ENCODE data around the gene TTC8.

TTC8 gene

DNA sequence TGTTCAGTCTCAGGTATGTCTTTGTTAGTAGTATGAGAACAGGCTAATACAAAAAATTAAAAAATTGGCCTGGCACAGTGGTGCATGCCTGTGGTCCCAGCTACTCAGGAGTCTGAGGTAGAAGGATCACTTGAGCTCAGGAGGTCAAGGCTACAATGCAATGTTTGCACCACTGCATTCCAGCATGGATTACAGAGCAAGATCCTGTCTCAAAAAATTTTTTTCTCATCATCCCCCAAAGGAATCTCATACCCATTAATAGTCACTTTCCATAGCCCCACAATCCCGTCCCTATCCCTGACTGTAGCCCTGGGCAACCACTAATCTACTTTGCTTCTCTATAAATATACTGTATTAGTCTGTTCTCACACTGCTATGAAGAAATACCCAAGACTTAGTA, 57.8 kb downstream of the TTC8 start:
- no peak overlapping the region for H3K27ac ChIP-seq (replicated peaks; ENCODE audit: low read length)
- H3K9me3 ChIP-seq (replicated peaks in 1 of 2; ENCODE audit: control insufficient read depth in 2 of 2, insufficient read depth in 1 of 2, low read depth in 1 of 2, low read length in 2 of 2) = peaks cover 2 to 12% of the 10 kb centered on the region in 2 donors
- no peak overlapping the region for H3K18ac ChIP-seq (ENCODE audit: low read length)
- H4K91ac ChIP-seq (ENCODE audit: low read depth, low read length, poor library complexity) = no peak overlapping the region
- H3K4me2 ChIP-seq (ENCODE audit: insufficient read depth, low read length, poor library complexity, severe bottlenecking) = no peak overlapping the region
- no peak overlapping the region for H2BK5ac ChIP-seq (ENCODE audit: low read length)
- no peak overlapping the region for H4K8ac ChIP-seq (ENCODE audit: low read depth, low read length)
- H2BK12ac ChIP-seq (ENCODE audit: low read length) = no peak overlapping the region
- H3K4me1 ChIP-seq (ENCODE audit: control insufficient read depth in 2 of 2, insufficient read depth in 1 of 2, low read depth in 1 of 2, low read length in 2 of 2) = no peaks in the 10 kb centered on the region
- no peak overlapping the region for H2AK5ac ChIP-seq (ENCODE audit: low read depth, low read length)
- no peak overlapping the region for H3K14ac ChIP-seq (ENCODE audit: low read length)
- DNase-seq (ENCODE audit: low spot score) = no peak
- H2BK15ac ChIP-seq (ENCODE audit: low read length) = no peak overlapping the region
- no CpG with 5 or more reads among the region's 1 CpG for WGBS, 2 donors (ENCODE audit: extremely low coverage in 2 of 2, insufficient read length in 2 of 2, insufficient replicate concordance in 1 of 2)
- H3K36me3 ChIP-seq (replicated peaks in 1 of 2; ENCODE audit: control insufficient read depth in 2 of 2, insufficient read depth in 2 of 2, low read length in 2 of 2) = peaks cover 0 to 20% of the 10 kb centered on the region in 2 donors
- no peak overlapping the region for H3K4me3 ChIP-seq (ENCODE audit: low read length in 2 of 2)
- no peak overlapping the region for H3K23ac ChIP-seq (ENCODE audit: low read depth, low read length, poor library complexity)
- no peaks in the 10 kb centered on the region for H3K79me1 ChIP-seq (ENCODE audit: low read depth, low read length)
- no peak overlapping the region for H2BK120ac ChIP-seq (ENCODE audit: low read depth, low read length)
- no peak overlapping the region for H3K4ac ChIP-seq (ENCODE audit: low read length)
- H3K27me3 ChIP-seq (ENCODE audit: control insufficient read depth in 3 of 3, insufficient read depth in 3 of 3, low read depth in 1 of 3, low read length in 3 of 3) = no peaks in the 10 kb centered on the region
- H2AFZ ChIP-seq (ENCODE audit: low read length) = no peak overlapping the region
- no peak overlapping the region for H3K9ac ChIP-seq (ENCODE audit: low read depth, low read length, poor library complexity)

GRCh38 chr14:88895116-88895515, 70.7 kb downstream of the TTC8 start:
- H3K36me3 ChIP-seq (replicated peaks in 1 of 2; ENCODE audit: control insufficient read depth in 2 of 2, insufficient read depth in 2 of 2, low read length in 2 of 2) = no peaks in the 10 kb centered on the region
- H3K4me2 ChIP-seq (ENCODE audit: insufficient read depth, low read length, poor library complexity, severe bottlenecking) = no peak overlapping the region
- no peak overlapping the region for H4K8ac ChIP-seq (ENCODE audit: low read depth, low read length)
- no peak overlapping the region for H2BK12ac ChIP-seq (ENCODE audit: low read length)
- WGBS, 2 donors (ENCODE audit: extremely low coverage in 2 of 2, insufficient read length in 2 of 2, insufficient replicate concordance in 1 of 2) = 100% methylated on average over 2 of the region's 4 CpGs; no CpG with 5 or more reads in 1 of the 2 donors
- H2BK120ac ChIP-seq (ENCODE audit: low read depth, low read length) = no peak overlapping the region
- H2AK5ac ChIP-seq (ENCODE audit: low read depth, low read length) = no peak overlapping the region
- no peak overlapping the region for H3K4ac ChIP-seq (ENCODE audit: low read length)
- no peak overlapping the region for H2AFZ ChIP-seq (ENCODE audit: low read length)
- H3K79me1 ChIP-seq (ENCODE audit: low read depth, low read length) = no peaks in the 10 kb centered on the region
- H3K4me1 ChIP-seq (ENCODE audit: control insufficient read depth in 2 of 2, insufficient read depth in 1 of 2, low read depth in 1 of 2, low read length in 2 of 2) = no peaks in the 10 kb centered on the region
- no peak overlapping the region for H3K27ac ChIP-seq (replicated peaks; ENCODE audit: low read length)
- no peaks in the 10 kb centered on the region for H3K9me3 ChIP-seq (replicated peaks in 1 of 2; ENCODE audit: control insufficient read depth in 2 of 2, insufficient read depth in 1 of 2, low read depth in 1 of 2, low read length in 2 of 2)
- no peak overlapping the region for H2BK15ac ChIP-seq (ENCODE audit: low read length)
- no peak overlapping the region for H3K9ac ChIP-seq (ENCODE audit: low read depth, low read length, poor library complexity)
- no peak overlapping the region for H4K91ac ChIP-seq (ENCODE audit: low read depth, low read length, poor library complexity)
- no peak overlapping the region for H3K23ac ChIP-seq (ENCODE audit: low read depth, low read length, poor library complexity)
- H3K4me3 ChIP-seq (ENCODE audit: low read length in 2 of 2) = no peak overlapping the region
- no peak for DNase-seq (ENCODE audit: low spot score)
- no peak overlapping the region for H3K14ac ChIP-seq (ENCODE audit: low read length)
- H3K18ac ChIP-seq (ENCODE audit: low read length) = no peak overlapping the region
- no peak overlapping the region for H2BK5ac ChIP-seq (ENCODE audit: low read length)
- no peaks in the 10 kb centered on the region for H3K27me3 ChIP-seq (ENCODE audit: control insufficient read depth in 3 of 3, insufficient read depth in 3 of 3, low read depth in 1 of 3, low read length in 3 of 3)

- Histone ChIP-seq H3K4me2 (ENCODE audit: insufficient read depth, low read length, poor library complexity, severe bottlenecking) (no peak overlapping the region), H3K79me1 (ENCODE audit: low read depth, low read length) (no peaks in the 10 kb centered on the region), H3K14ac (ENCODE audit: low read length) (no peak overlapping the region), H3K9ac (ENCODE audit: low read depth, low read length, poor library complexity) (no peak overlapping the region), H2AK5ac (ENCODE audit: low read depth, low read length) (no peak overlapping the region), H3K27ac (replicated peaks; ENCODE audit: low read length) (no peak overlapping the region), H3K36me3 (replicated peaks in 1 of 2; ENCODE audit: control insufficient read depth in 2 of 2, insufficient read depth in 2 of 2, low read length in 2 of 2) (no peaks in the 10 kb centered on the region), H2BK120ac (ENCODE audit: low read depth, low read length) (no peak overlapping the region), H2BK15ac (ENCODE audit: low read length) (no peak overlapping the region), H2BK12ac (ENCODE audit: low read length) (no peak overlapping the region), H4K8ac (ENCODE audit: low read depth, low read length) (no peak overlapping the region), H3K4me1 (ENCODE audit: control insufficient read depth in 2 of 2, insufficient read depth in 1 of 2, low read depth in 1 of 2, low read length in 2 of 2) (no peaks in the 10 kb centered on the region), H3K9me3 (replicated peaks in 1 of 2; ENCODE audit: control insufficient read depth in 2 of 2, insufficient read depth in 1 of 2, low read depth in 1 of 2, low read length in 2 of 2) (no peaks in the 10 kb centered on the region), H2AFZ (ENCODE audit: low read length) (no peak overlapping the region), H4K91ac (ENCODE audit: low read depth, low read length, poor library complexity) (no peak overlapping the region), H3K4ac (ENCODE audit: low read length) (no peak overlapping the region), H2BK5ac (ENCODE audit: low read length) (no peak overlapping the region), H3K23ac (ENCODE audit: low read depth, low read length, poor library complexity) (no peak overlapping the region), H3K27me3 (ENCODE audit: control insufficient read depth in 3 of 3, insufficient read depth in 3 of 3, low read depth in 1 of 3, low read length in 3 of 3) (peaks cover 0 to 3% (median 0%) of the 10 kb centered on the region in 3 experiments), H3K4me3 (ENCODE audit: low read length in 2 of 2) (no peak overlapping the region), H3K18ac (ENCODE audit: low read length) (no peak overlapping the region)
- DNase-seq (ENCODE audit: low spot score) = no peak
- WGBS, 2 donors (ENCODE audit: extremely low coverage in 2 of 2, insufficient read length in 2 of 2, insufficient replicate concordance in 1 of 2) = no CpG with 5 or more reads among the region's 4 CpGs
Observed at GRCh38 chr14:88901189-88901588, 76.7 kb downstream of the TTC8 start.

GRCh38 chr14:88901991-88902390, 77.5 kb downstream of the TTC8 start:
- H3K23ac ChIP-seq (ENCODE audit: low read depth, low read length, poor library complexity) = no peak overlapping the region
- H3K4me1 ChIP-seq (ENCODE audit: control insufficient read depth in 2 of 2, insufficient read depth in 1 of 2, low read depth in 1 of 2, low read length in 2 of 2) = no peaks in the 10 kb centered on the region
- H2BK12ac ChIP-seq (ENCODE audit: low read length) = no peak overlapping the region
- H3K18ac ChIP-seq (ENCODE audit: low read length) = no peak overlapping the region
- H3K79me1 ChIP-seq (ENCODE audit: low read depth, low read length) = no peaks in the 10 kb centered on the region
- whole genome bisulfite sequencing, 2 donors (ENCODE audit: extremely low coverage in 2 of 2, insufficient read length in 2 of 2, insufficient replicate concordance in 1 of 2) = no CpG with 5 or more reads among the region's 3 CpGs
- H4K8ac ChIP-seq (ENCODE audit: low read depth, low read length) = no peak overlapping the region
- no peak overlapping the region for H3K9ac ChIP-seq (ENCODE audit: low read depth, low read length, poor library complexity)
- no peak overlapping the region for H2BK15ac ChIP-seq (ENCODE audit: low read length)
- H2AFZ ChIP-seq (ENCODE audit: low read length) = no peak overlapping the region
- H2BK120ac ChIP-seq (ENCODE audit: low read depth, low read length) = no peak overlapping the region
- no peak overlapping the region for H3K4ac ChIP-seq (ENCODE audit: low read length)
- no peak overlapping the region for H3K4me3 ChIP-seq (ENCODE audit: low read length in 2 of 2)
- H3K27ac ChIP-seq (replicated peaks; ENCODE audit: low read length) = no peak overlapping the region
- no peak overlapping the region for H3K4me2 ChIP-seq (ENCODE audit: insufficient read depth, low read length, poor library complexity, severe bottlenecking)
- no peak overlapping the region for H2AK5ac ChIP-seq (ENCODE audit: low read depth, low read length)
- DNase-seq (ENCODE audit: low spot score) = no peak
- H3K36me3 ChIP-seq (replicated peaks in 1 of 2; ENCODE audit: control insufficient read depth in 2 of 2, insufficient read depth in 2 of 2, low read length in 2 of 2) = no peaks in the 10 kb centered on the region
- no peak overlapping the region for H3K14ac ChIP-seq (ENCODE audit: low read length)
- H3K27me3 ChIP-seq (ENCODE audit: control insufficient read depth in 3 of 3, insufficient read depth in 3 of 3, low read depth in 1 of 3, low read length in 3 of 3) = peaks cover 0 to 3% (median 0%) of the 10 kb centered on the region in 3 experiments
- no peaks in the 10 kb centered on the region for H3K9me3 ChIP-seq (replicated peaks in 1 of 2; ENCODE audit: control insufficient read depth in 2 of 2, insufficient read depth in 1 of 2, low read depth in 1 of 2, low read length in 2 of 2)
- no peak overlapping the region for H2BK5ac ChIP-seq (ENCODE audit: low read length)
- H4K91ac ChIP-seq (ENCODE audit: low read depth, low read length, poor library complexity) = no peak overlapping the region
